Erythroblast (primary cell): ENCODE data around the gene RNF11.
"Not testable (repeated sequence)": the region's sequence is repeated elsewhere in the genome, so short reads cannot be mapped to it uniquely, and the experiment has no call there.

Experiments
- GATA1 ChIP-seq: IDR thresholded peaks from 2 replicates; pipeline ENCODE4 v1.6.1; 2011; ENCODE audit warnings: low read depth, mild to moderate bottlenecking, control low read depth, low read length, moderate library complexity
- POLR2A ChIP-seq: IDR thresholded peaks from 2 replicates; pipeline ENCODE4 v1.6.1; 2011; ENCODE audit warnings: mild to moderate bottlenecking, low read length

DNA sequence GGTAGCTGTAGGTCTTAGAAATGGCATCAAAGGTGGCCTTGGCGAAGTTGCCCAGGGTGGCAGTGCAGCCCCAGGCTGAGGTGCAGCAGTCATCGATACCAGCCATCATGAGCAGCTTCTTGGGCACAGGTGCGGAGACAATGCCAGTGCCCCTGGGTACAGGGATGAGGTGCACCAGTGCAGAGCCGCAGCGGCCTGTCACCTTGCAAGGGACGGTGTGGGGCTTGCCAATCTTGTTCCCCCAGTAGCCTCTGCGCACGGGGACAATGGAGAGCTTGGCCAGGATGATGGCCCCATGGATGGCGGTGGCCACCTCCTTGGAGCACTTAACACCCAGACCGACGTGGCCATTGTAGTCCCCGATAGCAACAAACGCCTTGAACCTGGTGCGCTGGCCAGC lies 14.7 kb downstream of the RNF11 start:
- not testable (repeated sequence) for TF ChIP-seq POLR2A, GATA1
